Measurements from ENCODE around the gene ANK3.

- no peak for TF ChIP-seq CTCF (conservative IDR thresholded peaks at IDR 0.05)
- no peak for TF ChIP-seq EZH2 (IDR thresholded peaks at IDR 0.05; ENCODE audit: low read depth)
Observed at GRCh38 chr10:60093317-60093716, 296.4 kb downstream of the ANK3 start.
